Mesodermal cell (in vitro differentiated cells): ENCODE measurements around the gene CD52.

Experiments used
- H3K27ac ChIP-seq: 2 replicates; pipeline ENCODE4 v1.7.0; 2013; ENCODE audit warnings: mild to moderate bottlenecking, low read depth, low read length, moderate library complexity; ENCODE audit not compliant: severe bottlenecking
- H3K36me3 ChIP-seq: 2 replicates; pipeline ENCODE4 v1.7.1; 2013; ENCODE audit warnings: mild to moderate bottlenecking, low read length, moderate library complexity; ENCODE audit not compliant: control insufficient read depth, insufficient read depth
- H3K4me1 ChIP-seq: one replicate; pipeline ENCODE4 v1.7.1; 2013; ENCODE audit warnings: mild to moderate bottlenecking, low read length; ENCODE audit not compliant: insufficient read depth, control insufficient read depth, poor library complexity, severe bottlenecking
- H3K4me3 ChIP-seq: 2 replicates; pipeline ENCODE4 v1.7.0; 2013; ENCODE audit warnings: low read length, control low read depth, mild to moderate bottlenecking; ENCODE audit not compliant: insufficient read depth, poor library complexity, severe bottlenecking; ENCODE audit errors: extremely low read depth
- H3K9me3 ChIP-seq: 2 replicates; pipeline ENCODE4 v1.7.1; 2013; ENCODE audit warnings: mild to moderate bottlenecking, low read length, moderate library complexity; ENCODE audit not compliant: control insufficient read depth
- WGBS, 2 experiments: methylation state at CpG; one replicate each; pipeline ENCODE4 v1.1.5; 2013; ENCODE audit warnings: missing lambda C conversion rate in 2 of 2; ENCODE audit not compliant: insufficient coverage in 2 of 2; 5-methylcytosine and 5-hydroxymethylcytosine counted together

CD52 gene

DNA sequence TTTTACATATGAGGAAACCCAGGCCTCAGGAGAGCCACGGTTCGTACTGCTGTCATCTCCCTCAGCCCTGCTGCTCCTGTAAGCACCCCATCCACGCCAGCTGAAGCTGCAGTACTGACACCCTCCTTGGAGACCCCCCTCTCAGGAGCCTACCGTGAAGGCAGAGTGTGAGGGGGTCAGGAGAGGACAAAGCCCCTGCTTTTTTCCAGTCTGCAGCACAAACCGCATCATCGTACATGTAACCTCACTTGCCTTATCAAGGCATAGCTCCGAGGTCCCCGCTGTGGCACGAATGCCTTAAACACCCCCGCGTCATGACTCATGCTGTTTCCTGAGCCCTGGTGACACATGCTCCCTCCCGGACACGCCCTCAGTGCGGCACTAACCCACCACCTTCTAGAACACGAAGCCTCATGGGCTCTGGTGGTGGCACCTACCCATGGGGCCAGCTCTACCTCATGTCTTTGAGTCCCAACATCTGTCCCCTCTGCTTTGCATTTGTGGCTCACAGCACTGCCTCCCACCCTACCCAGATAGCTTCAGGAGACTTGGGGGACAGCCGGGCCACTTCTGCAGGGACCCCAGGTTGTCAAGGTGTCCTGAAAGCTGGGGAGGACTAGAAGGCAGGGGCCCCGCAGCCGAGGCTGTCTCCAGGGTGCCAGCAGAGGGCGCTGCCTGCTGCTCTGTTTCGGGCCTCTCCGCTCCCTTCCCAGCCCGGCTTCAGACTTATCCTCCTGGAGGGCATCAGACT lies 33.0 kb upstream of the CD52 start:
- Histone ChIP-seq H3K36me3 (peaks cover 31% of the 10 kb centered on the region), H3K9me3 (no peaks in the 10 kb centered on the region), H3K4me1 (peaks cover 40% of the 10 kb centered on the region), H3K27ac (peak overlapping the region; percentile 76), H3K4me3 (no peak overlapping the region)
- 40 to 52% methylated on average over 14 to 20 of the region's 22 CpGs for WGBS, 2 experiments

GRCh38 chr1:26285366-26286063 lies 32.2 kb upstream of the CD52 start:
- WGBS, 2 experiments, result 74 to 88% methylated on average over 5 to 16 of the region's 19 CpGs
- Histone ChIP-seq H3K9me3 (no peaks in the 10 kb centered on the region), H3K27ac (no peak overlapping the region), H3K36me3 (peaks cover 31% of the 10 kb centered on the region), H3K4me3 (no peak overlapping the region), H3K4me1 (peaks cover 45% of the 10 kb centered on the region)

DNA sequence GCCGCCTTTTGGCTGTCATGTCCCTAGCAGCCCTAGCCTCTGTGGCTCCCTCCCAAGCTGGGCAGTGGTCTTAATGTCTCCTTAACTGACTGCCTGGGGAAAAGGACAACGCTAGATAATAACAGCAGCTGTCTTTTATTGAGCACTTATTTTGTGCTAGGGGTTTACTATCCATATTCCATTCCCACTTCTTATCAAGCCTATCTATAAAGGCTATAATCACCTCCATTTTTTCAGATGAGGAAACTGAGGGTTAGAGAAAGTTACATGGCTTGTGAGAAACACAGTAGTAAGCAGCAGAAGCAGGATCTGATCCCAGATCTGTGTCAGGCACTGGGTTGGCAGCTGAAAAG lies 31.7 kb upstream of the CD52 start:
- Histone ChIP-seq H3K27ac (no peak overlapping the region), H3K4me1 (peaks cover 40% of the 10 kb centered on the region), H3K4me3 (no peak overlapping the region), H3K9me3 (no peaks in the 10 kb centered on the region), H3K36me3 (peaks cover 27% of the 10 kb centered on the region)
- 75 to 78% methylated on average over 1 of the region's 2 CpGs for WGBS, 2 experiments

- Histone ChIP-seq H3K4me3 (no peak overlapping the region), H3K9me3 (no peaks in the 10 kb centered on the region), H3K4me1 (peaks cover 28% of the 10 kb centered on the region), H3K27ac (no peak overlapping the region), H3K36me3 (peaks cover 18% of the 10 kb centered on the region)
- WGBS, 2 experiments, result 94 to 95% methylated on average over 5 to 6 of the region's 8 CpGs
Observed at GRCh38 chr1:26287033-26287711, 30.6 kb upstream of the CD52 start.

DNA sequence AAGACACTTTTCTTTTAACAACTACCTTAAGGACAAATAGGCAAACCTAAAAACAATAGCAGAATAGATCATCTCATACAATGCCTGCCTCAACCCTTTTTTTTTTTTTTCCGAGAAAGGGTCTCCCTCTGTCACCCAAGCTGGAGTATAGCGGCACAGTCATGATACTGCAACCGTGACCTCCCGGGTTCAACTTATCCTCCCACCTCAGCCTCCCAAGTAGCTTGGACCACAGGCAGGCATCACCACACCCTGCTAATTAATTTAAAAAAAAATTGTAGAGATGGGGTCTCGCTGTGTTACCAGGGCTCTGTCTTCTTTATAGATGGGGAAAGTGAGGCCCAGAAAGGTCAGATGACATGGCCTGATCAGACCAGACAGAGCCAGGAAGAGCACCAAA lies 29.9 kb upstream of the CD52 start:
- Histone ChIP-seq H3K36me3 (peaks cover 11% of the 10 kb centered on the region), H3K4me3 (no peak overlapping the region), H3K4me1 (peaks cover 22% of the 10 kb centered on the region), H3K9me3 (no peaks in the 10 kb centered on the region), H3K27ac (no peak overlapping the region)
- WGBS, 2 experiments, result 93 to 100% methylated on average over 1 to 3 of the region's 5 CpGs

GRCh38 chr1:26288311-26288941 lies 29.3 kb upstream of the CD52 start:
- H3K9me3 ChIP-seq, result no peaks in the 10 kb centered on the region
- H3K4me1 ChIP-seq, result peaks cover 21% of the 10 kb centered on the region
- peaks cover 8% of the 10 kb centered on the region for H3K36me3 ChIP-seq
- H3K27ac ChIP-seq, result no peak overlapping the region
- no peak overlapping the region for H3K4me3 ChIP-seq
- 88 to 89% methylated on average over 5 of the region's 5 CpGs for WGBS, 2 experiments

- Histone ChIP-seq H3K36me3 (no peaks in the 10 kb centered on the region), H3K27ac (no peak overlapping the region), H3K9me3 (no peaks in the 10 kb centered on the region), H3K4me1 (peaks cover 13% of the 10 kb centered on the region), H3K4me3 (no peak overlapping the region)
- 91% methylated on average over 20 to 21 of the region's 21 CpGs for WGBS, 2 experiments
Observed at GRCh38 chr1:26289158-26290059, 28.3 kb upstream of the CD52 start.

DNA sequence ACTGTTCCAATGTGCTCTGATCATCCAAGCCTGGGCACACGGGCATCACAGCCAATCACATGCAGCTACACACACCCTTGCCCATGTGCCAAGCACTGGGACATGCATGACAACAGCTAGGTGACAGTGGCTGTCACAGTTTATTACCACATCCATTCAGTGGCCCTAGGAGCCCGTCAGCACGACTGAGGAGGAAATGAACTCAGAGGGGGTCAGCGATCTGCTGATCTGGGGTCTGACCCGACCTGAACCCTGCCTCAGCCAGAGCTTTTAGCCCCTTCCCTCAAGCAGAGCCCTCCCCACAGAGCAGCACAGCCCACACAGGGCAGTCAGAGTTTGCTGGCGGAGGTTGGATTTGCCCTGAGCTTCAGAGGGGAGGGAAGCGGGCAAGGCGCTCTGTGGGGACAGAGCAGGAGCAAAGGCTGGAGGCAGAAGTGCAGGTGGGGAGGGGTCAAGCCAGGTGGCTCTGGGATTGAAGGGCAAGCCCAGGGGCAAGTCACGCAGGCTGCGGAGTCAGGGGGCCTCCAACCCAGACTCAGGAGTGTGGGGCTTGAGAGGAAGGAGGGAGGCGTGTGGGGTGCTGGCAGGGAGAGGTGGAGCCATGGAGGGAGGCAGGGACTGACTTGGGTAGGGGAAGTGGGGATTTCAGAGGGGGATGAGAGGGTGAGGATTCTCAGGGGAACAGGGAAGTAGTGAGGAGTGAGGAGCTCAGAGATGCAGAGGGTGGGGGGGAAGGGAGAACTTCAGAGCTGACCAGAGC lies 27.5 kb upstream of the CD52 start:
- WGBS, 2 experiments, result 56 to 65% methylated on average over 8 to 10 of the region's 11 CpGs
- no peaks in the 10 kb centered on the region for H3K9me3 ChIP-seq

DNA sequence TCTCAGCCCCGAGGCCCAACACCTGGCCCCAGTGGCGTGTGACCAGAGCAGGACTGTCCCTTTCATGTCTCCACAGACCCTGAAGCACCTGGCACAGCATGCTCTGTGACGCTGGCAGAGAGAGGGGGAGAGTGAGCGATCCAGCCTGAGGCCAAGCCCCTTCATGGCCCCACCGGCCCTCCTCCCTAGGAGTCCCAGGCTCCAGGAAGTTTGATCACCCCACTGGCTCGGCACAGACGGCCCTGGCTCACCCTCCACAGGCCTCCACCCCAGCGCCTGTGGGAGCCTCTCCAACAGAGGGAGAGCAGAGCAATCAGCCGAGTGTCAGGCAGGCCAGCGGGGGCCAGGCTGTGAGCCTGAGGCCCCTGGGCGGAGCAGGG lies 26.9 kb upstream of the CD52 start:
- WGBS, 2 experiments, result 63 to 64% methylated on average over 5 to 9 of the region's 11 CpGs
- peaks cover 5% of the 10 kb centered on the region for H3K4me1 ChIP-seq
- no peaks in the 10 kb centered on the region for H3K9me3 ChIP-seq
- no peak overlapping the region for H3K27ac ChIP-seq
- H3K36me3 ChIP-seq, result no peaks in the 10 kb centered on the region
- no peak overlapping the region for H3K4me3 ChIP-seq

More for the DNA sequence above, 27.5 kb upstream of the CD52 start:
- H3K4me3 ChIP-seq, result no peak overlapping the region
- peaks cover 5% of the 10 kb centered on the region for H3K4me1 ChIP-seq
- H3K27ac ChIP-seq, result no peak overlapping the region
- H3K36me3 ChIP-seq, result no peaks in the 10 kb centered on the region
